Urothelium cell line (cell line): ENCODE results near the gene SLK.

Source experiments
- DNase-seq: peaks from one replicate; pipeline ENCODE4 v3.0.0; 2011; ENCODE audit warnings: low spot score, mixed read lengths
- FAIRE-seq: peaks from 2 replicates; lab custom pipeline; 2011; peaks lifted over from hg19 to GRCh38; lab: Jason Lieb, UNC

The SLK gene

DNA sequence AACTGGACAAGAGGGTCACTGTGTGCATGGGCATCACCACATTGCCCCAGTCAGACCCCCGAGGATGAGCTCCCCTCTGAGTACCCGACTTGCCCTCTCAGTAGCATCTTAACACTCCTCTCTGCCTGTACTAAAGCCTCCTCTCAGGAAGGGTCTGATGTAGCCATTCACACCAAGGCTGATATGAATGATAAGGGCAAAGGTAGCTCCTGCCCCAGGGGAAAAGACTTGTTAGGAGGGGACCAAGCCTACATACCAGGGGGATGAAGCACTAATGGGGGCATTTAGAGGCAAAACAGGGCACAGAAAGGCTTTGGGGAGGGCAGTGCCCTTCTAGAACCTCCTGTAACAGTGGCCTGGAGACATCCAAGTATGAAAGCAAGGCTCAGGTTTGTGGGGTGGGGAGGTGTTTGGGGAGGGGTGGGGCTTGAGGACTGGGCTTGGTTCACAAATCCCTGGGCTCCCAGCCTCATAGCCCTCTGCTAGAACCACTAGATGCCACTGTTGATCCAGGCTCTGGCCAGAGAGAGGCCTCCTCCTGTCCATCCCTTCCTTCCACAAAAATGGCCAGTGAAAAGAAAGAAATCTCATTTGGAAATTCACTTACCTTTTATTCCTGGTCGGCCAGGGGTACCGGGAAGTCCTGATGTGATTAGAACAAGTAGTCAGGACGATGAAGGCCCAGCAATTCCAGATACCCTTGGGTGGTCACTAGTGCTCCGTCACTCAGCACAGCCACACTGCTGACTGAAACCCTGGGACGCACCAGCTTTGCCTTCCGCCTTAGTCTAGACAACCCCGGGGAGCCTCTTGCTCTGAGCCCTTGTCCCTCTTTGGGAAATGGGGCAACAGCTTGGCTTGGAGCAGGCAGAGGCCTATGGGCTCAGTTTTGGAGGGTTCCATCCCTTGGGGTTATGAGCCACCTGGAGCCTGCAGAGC is 78.5 kb downstream of the SLK start:
- peak; percentile 61 for DNase-seq

DNA sequence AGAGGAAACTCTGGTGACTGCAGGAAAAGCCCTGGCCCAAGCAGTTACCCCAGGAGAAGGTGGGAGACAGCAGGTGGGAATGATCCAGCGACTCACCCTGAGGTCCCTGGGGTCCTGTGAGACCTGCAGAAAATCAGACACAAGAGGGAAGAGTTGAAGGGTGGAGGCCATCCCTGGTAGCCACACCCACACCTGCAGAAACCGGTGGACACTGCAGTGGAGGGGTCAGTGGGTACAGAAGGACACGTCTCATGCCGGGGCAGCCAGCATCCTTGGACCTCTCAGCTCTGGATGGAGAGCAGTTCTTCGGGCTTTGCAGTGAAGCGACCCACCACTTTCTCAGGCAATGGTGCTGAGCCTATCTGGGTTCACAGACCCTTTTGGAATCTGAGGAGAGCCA is 79.7 kb downstream of the SLK start:
- DNase-seq (no peak), FAIRE-seq (no peak)

More for the DNA sequence above, 78.5 kb downstream of the SLK start:
- FAIRE-seq = no peak

- peak; percentile 41 for DNase-seq
These were observed 82.7 kb downstream of the SLK start for GRCh38 chr10:104049504-104050250.

DNA sequence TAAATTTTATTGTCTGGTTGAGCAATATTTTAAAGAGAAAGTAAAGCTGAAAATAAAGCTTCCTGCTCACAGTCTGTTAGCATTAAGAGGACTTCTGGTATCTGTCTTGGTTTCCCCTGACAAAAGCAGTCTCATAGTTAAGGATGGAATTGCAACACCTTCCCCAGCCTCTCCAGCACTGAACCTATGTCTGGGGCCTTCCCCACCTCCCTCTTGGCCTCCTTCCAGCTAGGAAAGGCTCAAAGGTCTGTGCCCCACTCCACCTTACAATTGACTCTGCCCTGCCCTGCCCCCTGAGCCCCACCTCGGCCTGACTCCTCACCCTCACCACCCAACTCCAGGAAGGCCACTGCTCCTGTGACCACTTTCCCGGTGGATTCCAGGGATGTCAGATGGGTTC is 85.5 kb downstream of the SLK start:
- no peak for DNase-seq
- no peak for FAIRE-seq

More at GRCh38 chr10:104049504-104050250, 82.7 kb downstream of the SLK start:
- FAIRE-seq = no peak

- FAIRE-seq = no peak
These were observed 86.3 kb downstream of the SLK start for GRCh38 chr10:104053201-104053600.

GRCh38 chr10:104054430-104054829 is 87.5 kb downstream of the SLK start:
- no peak for FAIRE-seq
- peak; percentile 86 for DNase-seq

More at GRCh38 chr10:104053201-104053600, 86.3 kb downstream of the SLK start:
- no peak for DNase-seq

DNA sequence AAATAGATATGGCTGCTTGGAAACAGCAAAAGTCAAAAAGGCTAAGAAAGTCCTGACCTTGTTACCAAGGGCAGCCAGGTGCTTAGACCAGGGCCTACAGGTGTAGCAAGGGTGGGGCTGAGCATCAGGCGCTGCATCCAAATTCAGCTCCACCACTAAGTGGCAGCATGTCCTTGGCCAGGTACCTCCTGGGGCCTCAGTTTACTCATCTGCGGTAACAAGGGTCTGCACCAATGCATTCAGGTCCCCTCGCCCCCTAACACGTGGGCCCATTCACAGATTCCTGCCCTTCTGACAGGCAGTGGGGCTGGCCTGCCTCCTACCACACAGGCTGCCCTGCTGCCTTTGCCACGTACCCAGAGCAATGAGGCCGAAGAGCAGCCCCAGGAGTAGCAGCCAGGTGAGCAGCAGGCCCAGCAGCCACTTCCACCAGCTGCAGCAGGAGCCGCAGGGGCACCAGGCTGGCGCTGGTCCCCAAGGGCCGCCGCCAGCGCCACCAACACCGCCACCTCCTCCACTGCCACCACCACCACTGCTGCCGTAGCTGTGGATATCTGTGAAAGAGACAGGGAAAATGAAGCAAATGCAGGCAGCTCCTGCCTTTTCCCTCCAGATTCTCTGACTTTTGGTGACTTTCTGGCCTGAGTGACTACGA is 89.8 kb downstream of the SLK start:
- FAIRE-seq (no peak), DNase-seq (no peak)

- no peak for DNase-seq
- no peak for FAIRE-seq
These were observed 90.8 kb downstream of the SLK start for GRCh38 chr10:104057717-104058116.

DNA sequence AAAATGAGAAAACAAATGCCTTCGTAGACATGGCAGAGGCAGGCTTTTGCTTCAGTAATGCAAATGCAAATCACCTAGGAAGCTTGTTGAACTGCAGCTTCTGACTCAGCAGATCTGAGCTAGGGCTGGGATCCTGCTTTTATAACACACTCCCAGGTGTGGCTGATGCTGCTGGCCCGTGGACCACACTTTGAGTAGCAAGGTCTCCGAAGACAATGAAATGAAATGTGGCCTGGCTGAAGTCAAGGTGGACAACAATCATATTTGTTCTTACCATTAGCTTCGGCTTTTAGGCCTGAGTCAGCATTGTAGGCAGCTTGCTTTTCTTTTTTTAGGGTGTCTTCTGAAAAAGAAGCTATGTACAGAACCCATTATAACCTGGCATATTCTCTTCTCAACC is 92.4 kb downstream of the SLK start:
- FAIRE-seq (no peak), DNase-seq (no peak)

- FAIRE-seq (no peak), DNase-seq (no peak)
These were observed 94.3 kb downstream of the SLK start for GRCh38 chr10:104061196-104061595.

- no peak for FAIRE-seq
These were observed 98.8 kb downstream of the SLK start for GRCh38 chr10:104065748-104066147.

GRCh38 chr10:104066945-104067344 is 100.0 kb downstream of the SLK start:
- DNase-seq (no peak), FAIRE-seq (no peak)

More at GRCh38 chr10:104065748-104066147, 98.8 kb downstream of the SLK start:
- DNase-seq = no peak

DNA sequence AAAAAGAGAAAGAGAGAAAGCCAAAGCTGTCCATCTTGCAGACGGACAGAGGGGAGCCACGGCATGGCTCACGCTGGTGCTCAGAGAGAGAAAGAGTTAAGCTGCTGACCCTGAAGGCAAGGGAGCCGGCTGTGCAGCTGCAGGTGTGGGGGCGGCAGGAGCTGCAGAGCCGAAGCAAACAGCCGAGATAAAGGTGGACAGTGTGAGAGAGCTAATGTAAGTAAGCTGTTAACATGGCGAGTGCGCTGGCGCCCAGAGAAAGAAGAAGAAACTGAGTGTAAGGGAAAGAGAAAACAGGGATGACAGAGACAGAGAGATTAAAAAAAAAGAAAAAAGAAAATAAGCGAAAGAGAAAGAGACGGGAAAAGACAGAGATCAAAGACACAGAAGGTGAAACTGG is 100.6 kb downstream of the SLK start:
- DNase-seq = no peak
- no peak for FAIRE-seq

DNA sequence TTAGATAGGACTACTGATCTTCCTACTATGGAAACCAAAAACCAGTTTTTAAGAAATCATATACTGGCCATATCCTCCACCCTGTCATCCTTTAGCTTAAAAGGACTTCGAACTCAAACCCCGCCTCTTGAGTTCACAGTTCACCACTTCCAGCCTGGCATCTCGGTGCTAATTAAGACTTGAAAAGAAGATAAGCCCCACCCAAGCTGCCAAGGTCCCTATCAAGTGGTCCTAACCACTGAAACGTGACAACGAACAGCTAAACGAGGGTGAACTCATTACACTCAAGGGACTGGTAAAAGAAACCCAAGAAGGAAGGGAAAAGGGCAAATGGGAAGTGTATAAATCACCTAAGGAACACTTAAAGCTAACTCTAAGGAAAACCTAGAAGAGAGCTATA is 102.7 kb downstream of the SLK start:
- DNase-seq = no peak
- no peak for FAIRE-seq

DNA sequence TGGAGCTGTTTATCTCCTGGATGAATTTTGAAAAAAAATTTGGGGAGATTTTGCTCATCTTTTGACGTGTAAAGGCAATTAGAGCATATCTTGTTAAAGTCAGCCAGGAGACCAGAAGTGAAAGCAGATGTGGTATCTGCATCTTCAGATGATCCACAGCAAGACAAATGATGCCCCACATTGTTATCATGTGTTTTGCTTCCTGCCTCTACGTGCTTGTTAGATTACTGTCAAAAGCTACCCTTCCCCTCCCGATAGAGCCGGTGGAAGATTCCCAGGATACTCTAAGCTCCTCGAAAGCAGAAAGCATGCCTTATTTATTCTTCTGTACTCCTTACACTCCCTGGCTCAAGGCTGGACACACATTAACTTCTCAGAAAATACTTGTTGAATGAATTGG is 105.8 kb downstream of the SLK start:
- no peak for DNase-seq

DNA sequence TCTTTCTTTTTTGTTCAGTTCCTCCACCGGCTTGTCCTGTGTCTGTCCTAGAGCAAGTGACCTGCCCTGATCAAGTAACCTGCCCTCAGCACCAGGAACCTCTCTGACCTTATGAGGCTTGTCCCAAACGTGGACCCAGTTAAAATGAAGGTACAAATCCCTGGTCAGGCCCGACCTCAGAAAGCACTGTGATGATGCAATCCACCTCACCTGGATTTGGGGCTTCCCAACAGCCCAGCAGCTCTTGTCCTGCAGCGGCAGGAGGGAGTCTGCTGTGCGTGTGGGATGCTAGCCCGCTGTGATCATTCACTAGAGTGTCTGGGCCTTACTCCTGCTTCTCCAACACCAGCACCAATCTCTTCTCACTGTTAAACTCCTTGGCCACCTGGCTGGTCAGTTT is 107.6 kb downstream of the SLK start:
- DNase-seq = no peak
- FAIRE-seq = no peak

More for the DNA sequence above, 105.8 kb downstream of the SLK start:
- no peak for FAIRE-seq

DNA sequence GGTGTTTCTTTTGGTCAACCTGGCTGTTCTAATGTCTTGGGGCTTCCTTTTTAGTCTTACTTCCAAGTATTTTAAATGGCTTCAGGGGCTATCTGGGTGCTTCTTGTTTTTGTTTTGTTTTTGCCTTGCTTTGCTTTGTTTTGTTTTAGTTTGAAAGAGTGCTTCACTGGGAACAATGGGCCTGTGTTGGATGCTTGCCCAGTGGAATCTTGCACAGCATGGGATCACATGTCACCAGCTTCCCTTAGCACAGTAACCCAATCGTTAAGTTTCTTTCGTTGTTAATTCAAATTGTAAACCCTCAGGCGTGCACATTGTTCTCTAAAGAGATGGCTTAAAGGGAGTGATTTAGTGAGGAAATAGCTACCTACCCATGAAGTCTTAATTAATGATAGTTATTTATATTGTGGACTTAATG is 109.8 kb downstream of the SLK start:
- FAIRE-seq = no peak
- DNase-seq = no peak

DNA sequence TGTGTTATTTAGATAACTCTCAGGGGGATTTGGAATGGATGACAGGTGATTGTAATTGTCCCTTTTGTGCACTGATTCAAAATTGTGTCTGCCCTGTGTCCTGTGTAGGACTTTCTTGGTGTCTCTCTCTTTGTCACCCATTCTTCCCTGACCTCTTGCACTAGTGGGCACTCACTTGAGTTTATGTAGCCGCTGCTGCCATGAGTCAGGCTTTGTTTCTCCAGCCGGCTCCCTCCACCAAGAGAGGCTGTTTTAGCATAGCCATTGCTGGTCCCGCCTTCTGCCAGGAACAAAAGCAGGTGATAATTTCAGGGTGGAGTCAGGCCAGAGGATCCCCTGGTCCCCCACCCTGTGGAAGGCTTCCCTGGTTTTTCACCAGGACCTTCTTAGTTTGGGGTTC is 110.3 kb downstream of the SLK start:
- DNase-seq = no peak

DNA sequence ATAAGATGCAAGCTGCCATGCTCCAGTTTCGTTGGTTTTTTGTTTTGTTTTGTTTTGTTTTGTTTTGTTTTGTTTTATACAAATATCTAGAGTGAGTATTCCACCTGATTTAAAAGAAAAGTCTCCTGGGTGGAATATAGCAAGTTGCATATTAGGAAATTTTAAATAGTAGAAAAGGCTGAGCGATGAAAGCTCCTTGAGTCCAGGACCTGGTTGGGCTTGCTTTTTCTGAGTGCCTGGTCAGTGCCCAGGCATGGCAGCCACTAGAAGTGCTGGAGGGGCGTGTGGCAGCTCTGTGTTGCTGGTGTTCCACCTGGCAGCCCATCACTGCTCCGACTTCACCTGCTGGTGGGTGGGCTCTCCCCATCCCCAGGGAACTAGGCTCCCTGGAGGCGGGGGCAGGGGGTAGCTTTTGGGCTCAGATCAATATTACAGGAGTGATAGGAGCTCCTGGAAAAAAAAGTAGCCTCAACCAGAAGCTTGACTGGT is 110.8 kb downstream of the SLK start:
- FAIRE-seq = no peak
- DNase-seq = no peak

More for the DNA sequence above, 110.3 kb downstream of the SLK start:
- no peak for FAIRE-seq
